ENCODE measurements around the gene NEMP2. TPM values are rescaled to one million over a fixed set of nuclear protein-coding genes. Genes with fewer than 3 reads are reported as not detected.

Gene NEMP2
- polyA plus RNA-seq, 2 of the 4 experiments (the other 2 are of a cell fraction) = 7.1 to 22.0 TPM

GRCh38 chr2:190482451-190482850, 52.1 kb downstream of the NEMP2 start:
- TF ChIP-seq ZC3H11A (IDR thresholded peaks at IDR 0.05) (no peak), ZNF302 (CRISPR knock-in tag; IDR thresholded peaks at IDR 0.05) (no peak), CHD2 (IDR thresholded peaks at IDR 0.05; ENCODE audit: low read length, partially characterized antibody) (no peak), FOSL2 (IDR thresholded peaks at IDR 0.05) (no peak), FOSL2 (CRISPR knock-in tag; IDR thresholded peaks at IDR 0.05) (no peak), ZFP36 (IDR thresholded peaks at IDR 0.05; ENCODE audit: borderline replicate concordance, partially characterized antibody) (no peak), FOSB (CRISPR knock-in tag; IDR thresholded peaks at IDR 0.05) (no peak), RNF2 (IDR thresholded peaks at IDR 0.05; ENCODE audit: borderline replicate concordance, low read depth) (no peak), POLR2A (IDR thresholded peaks at IDR 0.05; ENCODE audit: low read length) (no peak), SREBF2 (IDR thresholded peaks at IDR 0.05) (no peak), TP53 (CRISPR knock-in tag; IDR thresholded peaks at IDR 0.05) (no peak), ATOH8 (CRISPR knock-in tag; IDR thresholded peaks at IDR 0.05; ENCODE audit: low read depth) (no peak), ELK1 (IDR thresholded peaks at IDR 0.05; ENCODE audit: low read depth, low read length) (no peak), HOXB13 (CRISPR knock-in tag; IDR thresholded peaks at IDR 0.05; ENCODE audit: low read depth) (no peak), CBX8 (IDR thresholded peaks at IDR 0.05) (no peak), NPAS2 (CRISPR knock-in tag; IDR thresholded peaks at IDR 0.05; ENCODE audit: borderline replicate concordance) (no peak), SMC3 (IDR thresholded peaks at IDR 0.05) (no peak), HOXB5 (CRISPR knock-in tag; IDR thresholded peaks at IDR 0.05) (no peak), MAZ (IDR thresholded peaks at IDR 0.05; ENCODE audit: borderline replicate concordance, low read depth, low read length) (no peak), HDAC2 (IDR thresholded peaks at IDR 0.05) (no peak), JUNB (IDR thresholded peaks at IDR 0.05) (no peak)
- H3K27ac ChIP-seq = no peak overlapping the region
- no peaks in the 10 kb centered on the region for H3K9me3 ChIP-seq
- H3K4me2 ChIP-seq = no peak overlapping the region
- no peak overlapping the region for H3K4me3 ChIP-seq
- ChIA-PET CTCF (interaction anchor here (0.6 to 1.0 kb wide), 2 partner anchors 137 to 205 kb away, joined by 3 read pairs; no protein-coding TSS in a partner anchor), POLR2A (interaction anchor here (0.7 kb wide), 1 partner anchor 143 kb away, joined by 7 read pairs; no protein-coding TSS in a partner anchor)
- no peak for DNase-seq (ENCODE audit: low read depth in 1 of 2, low spot score in 1 of 2)
- ATAC-seq = no peak
- H3K4me1 ChIP-seq = peaks cover 3% of the 10 kb centered on the region; the same call in 1 of the 3 replicates
- no peak for FAIRE-seq

- Histone ChIP-seq H3K9me3 (no peaks in the 10 kb centered on the region), H3K27ac (no peak overlapping the region), H3K4me3 (no peak overlapping the region), H3K4me1 (peaks cover 3% of the 10 kb centered on the region; the same call in 1 of the 3 replicates), H3K4me2 (no peak overlapping the region)
- POLR2A ChIA-PET = no interaction called here
- DNase-seq (ENCODE audit: low read depth in 1 of 2, low spot score in 1 of 2) (no peak), FAIRE-seq (no peak), ATAC-seq (peak in 1 of 2 experiments; percentile 31; a peak in 1 of 6 replicates)
- WGBS (ENCODE audit: missing lambda C conversion rate) = 83% methylated on average over 2 of the region's 2 CpGs
- CTCF ChIA-PET = interaction anchor here (1.3 kb wide), 1 partner anchor 75 kb away, joined by 4 read pairs; no protein-coding TSS in a partner anchor
- no peak for TF ChIP-seq ESRRA (IDR thresholded peaks at IDR 0.05; ENCODE audit: borderline replicate concordance, low read length)
- TF ChIP-seq CBX2 (IDR thresholded peaks at IDR 0.05; ENCODE audit: borderline replicate concordance, low read depth) = no peak
- TF ChIP-seq ZNF302 (CRISPR knock-in tag; IDR thresholded peaks at IDR 0.05) = no peak
Observed at GRCh38 chr2:190481339-190481738, 53.2 kb downstream of the NEMP2 start.

DNA sequence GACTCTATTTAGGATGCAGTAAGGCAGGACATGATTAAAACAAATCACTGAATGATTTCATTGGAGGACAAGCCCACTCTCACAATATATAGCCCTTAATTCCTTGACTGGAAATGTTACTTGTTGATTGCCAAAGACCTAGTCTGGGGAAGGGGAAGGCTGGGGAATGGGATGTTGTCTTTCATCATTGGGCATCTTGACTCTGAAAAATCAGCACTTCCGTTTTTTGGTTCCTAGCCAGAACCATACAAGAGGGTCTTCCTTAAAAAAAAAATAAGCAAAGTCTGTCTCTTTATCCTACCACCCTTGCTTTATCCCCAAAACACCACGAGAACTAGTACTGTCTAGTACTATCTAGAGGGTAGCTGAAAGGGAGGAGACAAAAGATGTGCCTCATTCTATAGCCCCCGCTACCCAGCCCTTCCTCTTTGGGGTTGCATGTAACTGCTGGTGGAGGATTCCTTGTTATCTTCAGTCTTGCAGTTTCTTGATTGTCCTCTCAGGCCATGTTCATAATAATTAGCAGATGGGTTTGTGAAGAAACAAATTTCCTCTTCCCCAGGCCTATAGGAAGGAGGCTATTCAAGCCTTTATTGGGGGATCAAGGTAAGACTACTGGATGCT, 55.8 kb downstream of the NEMP2 start:
- DNase-seq (ENCODE audit: low read depth in 1 of 2, low spot score in 1 of 2) (no peak), ATAC-seq (no peak), FAIRE-seq (no peak)
- no peaks in the 10 kb centered on the region for H3K9me3 ChIP-seq
- H3K4me3 ChIP-seq = no peak overlapping the region
- 85% methylated on average over 3 of the region's 3 CpGs for WGBS (ENCODE audit: missing lambda C conversion rate)
- H3K4me2 ChIP-seq = no peak overlapping the region
- H3K27ac ChIP-seq = no peak overlapping the region
- ChIA-PET POLR2A (no interaction called here), CTCF (no interaction called here)
- TF ChIP-seq ELK1 (IDR thresholded peaks at IDR 0.05; ENCODE audit: low read depth, low read length) (no peak), ZFP36 (IDR thresholded peaks at IDR 0.05; ENCODE audit: borderline replicate concordance, partially characterized antibody) (no peak), ZC3H11A (IDR thresholded peaks at IDR 0.05) (no peak), FOSL2 (IDR thresholded peaks at IDR 0.05) (no peak), FOSL2 (CRISPR knock-in tag; IDR thresholded peaks at IDR 0.05) (no peak), MAFK (IDR thresholded peaks at IDR 0.05; ENCODE audit: partially characterized antibody) (no peak), TP53 (CRISPR knock-in tag; IDR thresholded peaks at IDR 0.05) (no peak), HOXB13 (CRISPR knock-in tag; IDR thresholded peaks at IDR 0.05; ENCODE audit: low read depth) (no peak), SREBF2 (IDR thresholded peaks at IDR 0.05) (no peak), FOXS1 (CRISPR knock-in tag; IDR thresholded peaks at IDR 0.05) (no peak), CEBPB (IDR thresholded peaks at IDR 0.05) (no peak), KDM1A (IDR thresholded peaks at IDR 0.05; ENCODE audit: low read depth) (no peak), MAZ (IDR thresholded peaks at IDR 0.05; ENCODE audit: borderline replicate concordance, low read depth, low read length) (no peak), POLR2AphosphoS2 (conservative IDR thresholded peaks at IDR 0.05; ENCODE audit: low read length) (no peak)
- TF ChIP-seq, protein P1, sequence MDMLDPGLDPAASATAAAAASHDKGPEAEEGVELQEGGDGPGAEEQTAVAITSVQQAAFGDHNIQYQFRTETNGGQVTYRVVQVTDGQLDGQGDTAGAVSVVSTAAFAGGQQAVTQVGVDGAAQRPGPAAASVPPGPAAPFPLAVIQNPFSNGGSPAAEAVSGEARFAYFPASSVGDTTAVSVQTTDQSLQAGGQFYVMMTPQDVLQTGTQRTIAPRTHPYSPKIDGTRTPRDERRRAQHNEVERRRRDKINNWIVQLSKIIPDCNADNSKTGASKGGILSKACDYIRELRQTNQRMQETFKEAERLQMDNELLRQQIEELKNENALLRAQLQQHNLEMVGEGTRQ (IDR thresholded peaks at IDR 0.05) = no peak
- TF ChIP-seq, protein P2, sequence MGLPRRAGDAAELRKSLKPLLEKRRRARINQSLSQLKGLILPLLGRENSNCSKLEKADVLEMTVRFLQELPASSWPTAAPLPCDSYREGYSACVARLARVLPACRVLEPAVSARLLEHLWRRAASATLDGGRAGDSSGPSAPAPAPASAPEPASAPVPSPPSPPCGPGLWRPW (IDR thresholded peaks at IDR 0.05) = no peak
- H3K4me1 ChIP-seq = peaks cover 3% of the 10 kb centered on the region; the same call in 1 of the 3 replicates

All from A549 (cell line).